IMR-90 (cell line): ENCODE data around the gene SPATA2L. TPM values are rescaled to one million over a fixed set of nuclear protein-coding genes. Genes with fewer than 3 reads are reported as not detected.

ENCODE experiments used
- ATAC-seq: fragments of 200-7000 bp; cut with Tn5 transposase; 2 replicates; pipeline ENCODE4 v1.9.1; 2020; ENCODE audit warnings: low read depth, mild to moderate bottlenecking, moderate library complexity
- BruUV-seq: library from RNA; stranded (reverse); fragments of 400-500 nt; replicated peaks from 2 replicates; lab custom pipeline; 2021; lab: Mats Ljungman, UMichigan
- CTCF ChIA-PET: fragments of 300-600 bp; formaldehyde crosslinking; extraction: SDS; loops from one replicate; lab custom pipeline; 2021; ENCODE audit warnings: antibody characterized with exemption; lab: Yijun Ruan, JAX
- POLR2A ChIA-PET: fragments of 300-600 bp; sonication (Branson Sonifier 250); formaldehyde crosslinking; loops from one replicate; lab custom pipeline; 2022; ENCODE audit warnings: antibody characterized with exemption; ENCODE audit not compliant: unreplicated experiment; lab: Charles Lee
- DNase-seq: peaks from one replicate; pipeline ENCODE4 v3.0.0; 2013
- H2AFZ ChIP-seq: replicated peaks from 2 replicates; pipeline ENCODE3; 2013; ENCODE audit warnings: low read length, mild to moderate bottlenecking; ENCODE audit not compliant: poor library complexity
- H2AK5ac ChIP-seq: 2 replicates; pipeline ENCODE4 v1.6.1; 2013; ENCODE audit warnings: low read depth, low read length, inconsistent platforms
- H2AK9ac ChIP-seq: replicated peaks from 2 replicates; pipeline ENCODE3; 2013; ENCODE audit warnings: mild to moderate bottlenecking, low read depth, low read length, moderate library complexity; ENCODE audit not compliant: poor library complexity
- H2BK120ac ChIP-seq: 2 replicates; pipeline ENCODE4 v1.6.1; 2013; ENCODE audit warnings: low read depth, low read length, inconsistent platforms
- H2BK15ac ChIP-seq: 3 replicates; pipeline ENCODE4 v1.6.1; 2013; ENCODE audit warnings: low read depth, low read length, inconsistent platforms
- H2BK20ac ChIP-seq: 2 replicates; pipeline ENCODE4 v1.6.1; 2013; ENCODE audit warnings: low read depth, mild to moderate bottlenecking, inconsistent platforms, low read length, moderate library complexity
- H2BK5ac ChIP-seq: 2 replicates; pipeline ENCODE4 v1.6.1; 2013; ENCODE audit warnings: mild to moderate bottlenecking, low read depth, low read length, inconsistent platforms; ENCODE audit not compliant: poor library complexity, severe bottlenecking
- H3K14ac ChIP-seq: replicated peaks from 2 replicates; pipeline ENCODE4 v1.6.1; 2013; ENCODE audit warnings: low read depth, low read length, inconsistent platforms
- H3K18ac ChIP-seq: 2 replicates; pipeline ENCODE4 v1.6.1; 2013; ENCODE audit warnings: low read depth, low read length, control low read depth
- H3K23ac ChIP-seq: 2 replicates; pipeline ENCODE4 v1.6.1; 2013; ENCODE audit warnings: low read depth, low read length, inconsistent platforms
- H3K27ac ChIP-seq: 2 replicates; pipeline ENCODE4 v1.5.1; 2013; ENCODE audit warnings: mild to moderate bottlenecking, control low read depth, low read length; ENCODE audit not compliant: insufficient read depth
- H3K27me3 ChIP-seq: 2 replicates; pipeline ENCODE4 v1.6.1; 2013; ENCODE audit warnings: low read length; ENCODE audit not compliant: control insufficient read depth, insufficient read depth
- H3K36me3 ChIP-seq: 2 replicates; pipeline ENCODE4 v1.6.1; 2013; ENCODE audit warnings: low read length, mixed read lengths; ENCODE audit not compliant: control insufficient read depth, insufficient read depth
- H3K4ac ChIP-seq: 2 replicates; pipeline ENCODE4 v1.6.1; 2013; ENCODE audit warnings: low read depth, low read length, inconsistent platforms
- H3K4me1 ChIP-seq: 2 replicates; pipeline ENCODE4 v1.6.1; 2013; ENCODE audit warnings: low read length, mixed read lengths; ENCODE audit not compliant: control insufficient read depth, insufficient read depth
- H3K4me2 ChIP-seq: 2 replicates; pipeline ENCODE4 v1.6.1; 2013; ENCODE audit warnings: low read depth, mild to moderate bottlenecking, control low read depth, low read length, moderate library complexity
- H3K4me3 ChIP-seq: 2 replicates; pipeline ENCODE4 v1.5.1; 2013; ENCODE audit warnings: low read depth, mild to moderate bottlenecking, control low read depth, low read length, moderate library complexity; ENCODE audit not compliant: insufficient read depth
- H3K56ac ChIP-seq: 2 replicates; pipeline ENCODE4 v1.6.1; 2013; ENCODE audit warnings: low read length, inconsistent platforms; ENCODE audit not compliant: insufficient read depth; ENCODE audit errors: extremely low read depth
- H3K79me1 ChIP-seq, 2 experiments: 2 replicates each; pipeline ENCODE4 v1.6.1; 2013; ENCODE audit warnings: low read length in 2 of 2, inconsistent platforms in 1 of 2, low read depth in 1 of 2
- H3K9ac ChIP-seq: 2 replicates; pipeline ENCODE4 v1.6.1; 2013; ENCODE audit warnings: low read depth, low read length, control low read depth
- H3K9me1 ChIP-seq: 2 replicates; pipeline ENCODE4 v1.6.1; 2013; ENCODE audit warnings: low read length, inconsistent platforms; ENCODE audit not compliant: insufficient read depth
- H3K9me3 ChIP-seq: 2 replicates; pipeline ENCODE4 v1.6.1; 2013; ENCODE audit warnings: low read length; ENCODE audit not compliant: control insufficient read depth, insufficient read depth
- H4K20me1 ChIP-seq: 2 replicates; pipeline ENCODE4 v1.6.1; 2013; ENCODE audit warnings: low read length, inconsistent platforms; ENCODE audit not compliant: insufficient read depth
- H4K5ac ChIP-seq: 2 replicates; pipeline ENCODE4 v1.6.1; 2013; ENCODE audit warnings: mild to moderate bottlenecking, low read depth, low read length, control low read depth
- H4K8ac ChIP-seq, 2 experiments: 2 replicates each; pipeline ENCODE4 v1.6.1; 2013; ENCODE audit warnings: low read depth in 2 of 2, low read length in 2 of 2, control low read depth in 1 of 2, inconsistent platforms in 1 of 2
- H4K91ac ChIP-seq: 2 replicates; pipeline ENCODE4 v1.6.1; 2013; ENCODE audit warnings: low read depth, low read length, inconsistent platforms; ENCODE audit not compliant: insufficient read depth
- MXI1 ChIP-seq: IDR thresholded peaks from 2 replicates; pipeline ENCODE4 v1.6.1; 2012; ENCODE audit warnings: low read depth, mild to moderate bottlenecking, low read length, moderate library complexity, borderline replicate concordance
- RFX5 ChIP-seq: IDR thresholded peaks from 2 replicates; pipeline ENCODE4 v1.8.0; 2012; ENCODE audit warnings: low read depth, mild to moderate bottlenecking, low read length, moderate library complexity
- WGBS, 2 experiments: methylation state at CpG; one replicate each; pipeline versions ENCODE4 v1.1.5 to v1.1.7; 2013; ENCODE audit warnings: missing lambda C conversion rate in 2 of 2; ENCODE audit not compliant: insufficient read length in 1 of 2; ENCODE audit errors: extremely low coverage in 2 of 2; 5-methylcytosine and 5-hydroxymethylcytosine counted together
- dilution Hi-C: fragments of 300-500 bp; cut with HindIII; formaldehyde crosslinking; loops from one replicate; pipeline ENCODE4 v1.14.3; 2018; ENCODE audit warnings: low sequenced_read_pairs; ENCODE audit not compliant: unreplicated experiment
- in situ Hi-C: fragments of 300-500 bp; cut with MboI; formaldehyde crosslinking; loops from 3 replicates; pipeline ENCODE4 v1.14.3; 2019; ENCODE audit warnings: low sequenced_read_pairs, inconsistent platforms, mixed read lengths
- intact Hi-C: fragments of 100-400 bp; cut with micrococcal nuclease; formaldehyde crosslinking; loops from 2 replicates; pipeline ENCODE4 v1.10.0; 2022
- polyA plus RNA-seq, 3 experiments: library from polyadenylated mRNA; depleted of rRNA; stranded (reverse); fragments of >200 nt; gene quantifications; 2 replicates each; pipeline ENCODE4 v1.2.3, GENCODE V29; 2012; ENCODE audit warnings: low replicate concordance in 1 of 3
- total RNA-seq: library from RNA; depleted of rRNA; stranded (reverse); fragments of >200 nt; gene quantifications from 2 replicates; pipeline ENCODE4 v1.2.3, GENCODE V29; 2012
- TF ChIP-seq, protein P1 (sequence below): conservative IDR thresholded peaks from 2 replicates; pipeline ENCODE4 v1.5.1; 2012; ENCODE audit warnings: mild to moderate bottlenecking, low read depth, low read length, improper control_type of control experiment
- TF ChIP-seq, protein P2 (sequence below): fragments of 150-350 bp; IDR thresholded peaks from 2 replicates; pipeline ENCODE4 v1.6.1; 2016; ENCODE audit warnings: low read depth, mild to moderate bottlenecking, low read length, moderate library complexity, borderline replicate concordance

The SPATA2L gene
- total and polyA plus RNA-seq, 2 of the 4 experiments (the other 2 are of a cell fraction) = 4.8 to 6.9 TPM

DNA sequence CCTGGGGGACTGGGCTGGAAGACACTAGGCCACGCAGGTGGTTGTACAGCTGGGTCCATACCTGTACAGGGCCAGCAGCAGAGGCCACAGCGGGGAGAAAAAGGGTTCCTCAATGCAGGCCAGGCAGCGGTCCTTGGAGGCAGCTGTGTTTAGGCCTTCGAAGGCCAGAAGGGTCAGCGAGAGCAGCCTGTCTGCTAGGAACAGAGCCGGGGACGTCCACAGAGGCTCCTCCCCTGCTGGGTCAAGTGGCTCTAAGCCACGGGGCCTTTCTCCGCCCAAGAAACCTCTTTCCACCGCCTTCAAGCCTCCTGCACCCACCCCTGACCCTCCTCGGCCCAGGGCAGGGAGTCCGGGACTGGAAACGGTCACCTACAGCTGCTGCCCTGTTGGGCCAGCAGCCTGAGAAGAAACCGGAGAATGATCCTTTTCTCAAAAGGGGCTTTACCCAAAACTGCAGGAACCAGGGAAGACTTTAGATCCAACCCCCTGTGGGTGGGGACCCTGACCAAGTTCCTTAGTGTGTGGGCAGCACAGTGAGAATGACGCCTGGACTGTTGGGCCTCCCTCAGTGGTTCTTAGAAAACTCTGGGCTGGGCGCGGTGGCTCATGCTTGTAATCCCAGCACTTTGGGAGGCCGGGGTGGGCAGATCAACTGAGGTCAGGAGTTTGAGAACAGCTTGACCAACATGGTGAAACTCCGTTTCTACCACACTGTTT, 8.4 kb upstream of the SPATA2L start:
- no peak overlapping the region for H3K4me2 ChIP-seq
- TF ChIP-seq RFX5 (no peak), MXI1 (no peak)
- TF ChIP-seq, protein P1, sequence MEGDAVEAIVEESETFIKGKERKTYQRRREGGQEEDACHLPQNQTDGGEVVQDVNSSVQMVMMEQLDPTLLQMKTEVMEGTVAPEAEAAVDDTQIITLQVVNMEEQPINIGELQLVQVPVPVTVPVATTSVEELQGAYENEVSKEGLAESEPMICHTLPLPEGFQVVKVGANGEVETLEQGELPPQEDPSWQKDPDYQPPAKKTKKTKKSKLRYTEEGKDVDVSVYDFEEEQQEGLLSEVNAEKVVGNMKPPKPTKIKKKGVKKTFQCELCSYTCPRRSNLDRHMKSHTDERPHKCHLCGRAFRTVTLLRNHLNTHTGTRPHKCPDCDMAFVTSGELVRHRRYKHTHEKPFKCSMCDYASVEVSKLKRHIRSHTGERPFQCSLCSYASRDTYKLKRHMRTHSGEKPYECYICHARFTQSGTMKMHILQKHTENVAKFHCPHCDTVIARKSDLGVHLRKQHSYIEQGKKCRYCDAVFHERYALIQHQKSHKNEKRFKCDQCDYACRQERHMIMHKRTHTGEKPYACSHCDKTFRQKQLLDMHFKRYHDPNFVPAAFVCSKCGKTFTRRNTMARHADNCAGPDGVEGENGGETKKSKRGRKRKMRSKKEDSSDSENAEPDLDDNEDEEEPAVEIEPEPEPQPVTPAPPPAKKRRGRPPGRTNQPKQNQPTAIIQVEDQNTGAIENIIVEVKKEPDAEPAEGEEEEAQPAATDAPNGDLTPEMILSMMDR = no peak
- TF ChIP-seq, protein P2, sequence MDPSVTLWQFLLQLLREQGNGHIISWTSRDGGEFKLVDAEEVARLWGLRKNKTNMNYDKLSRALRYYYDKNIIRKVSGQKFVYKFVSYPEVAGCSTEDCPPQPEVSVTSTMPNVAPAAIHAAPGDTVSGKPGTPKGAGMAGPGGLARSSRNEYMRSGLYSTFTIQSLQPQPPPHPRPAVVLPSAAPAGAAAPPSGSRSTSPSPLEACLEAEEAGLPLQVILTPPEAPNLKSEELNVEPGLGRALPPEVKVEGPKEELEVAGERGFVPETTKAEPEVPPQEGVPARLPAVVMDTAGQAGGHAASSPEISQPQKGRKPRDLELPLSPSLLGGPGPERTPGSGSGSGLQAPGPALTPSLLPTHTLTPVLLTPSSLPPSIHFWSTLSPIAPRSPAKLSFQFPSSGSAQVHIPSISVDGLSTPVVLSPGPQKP = no peak
- H3K9me1 ChIP-seq = no peaks in the 10 kb centered on the region
- H3K27me3 ChIP-seq = no peaks in the 10 kb centered on the region
- no peaks in the 10 kb centered on the region; the same call in 1 of the 2 replicates for H4K20me1 ChIP-seq
- peaks cover 6% of the 10 kb centered on the region for H3K4me1 ChIP-seq
- no peak overlapping the region for H2BK5ac ChIP-seq
- H4K8ac ChIP-seq = no peak overlapping the region
- H4K5ac ChIP-seq = no peak overlapping the region
- H2AK5ac ChIP-seq = no peak overlapping the region
- 86% methylated on average over 10 of the region's 19 CpGs; no CpG with 5 or more reads in 1 of the 2 experiments for WGBS, 2 experiments
- no peak overlapping the region for H2AK9ac ChIP-seq
- H3K14ac ChIP-seq = no peak overlapping the region
- H3K9ac ChIP-seq = no peak overlapping the region
- H3K4me3 ChIP-seq = no peak overlapping the region
- intact Hi-C loops = no loop called here
- no peak overlapping the region for H3K18ac ChIP-seq
- H2BK20ac ChIP-seq = no peak overlapping the region
- POLR2A ChIA-PET = no interaction called here
- H3K36me3 ChIP-seq = peaks cover 15% of the 10 kb centered on the region; the same call in 1 of the 2 replicates
- no peaks in the 10 kb centered on the region; a peak in 1 of 4 replicates for H3K79me1 ChIP-seq
- BruUV-seq = no TSS peak
- H3K4ac ChIP-seq = no peak overlapping the region
- dilution Hi-C loops = no loop called here
- no peaks in the 10 kb centered on the region for H3K9me3 ChIP-seq
- in situ Hi-C loops = no loop called here
- H3K56ac ChIP-seq = no peak overlapping the region
- H2BK120ac ChIP-seq = no peak overlapping the region
- no peak for DNase-seq
- H3K23ac ChIP-seq = no peak overlapping the region
- H4K91ac ChIP-seq = no peak overlapping the region
- CTCF ChIA-PET = interaction anchor here (1.2 kb wide), 1 partner anchor 9 kb away, joined by 3 read pairs; no protein-coding TSS in a partner anchor
- no peak overlapping the region for H2BK15ac ChIP-seq
- H3K27ac ChIP-seq = no peak overlapping the region
- H2AFZ ChIP-seq = no peak overlapping the region
- ATAC-seq = no peak
